ENCODE measurements around the gene ANKS1A.

GRCh38 chr6:35080821-35081425 is 191.9 kb downstream of the ANKS1A start:
- no peak for TF ChIP-seq TAF1 (IDR thresholded peaks at IDR 0.05; ENCODE audit: low read depth)
- no peak for TF ChIP-seq EP300 (IDR thresholded peaks at IDR 0.05; ENCODE audit: borderline replicate concordance)
- TF ChIP-seq NFIC (IDR thresholded peaks at IDR 0.05) = no peak
- TF ChIP-seq RAD21 (IDR thresholded peaks at IDR 0.05; ENCODE audit: low read depth) = no peak
- TF ChIP-seq TEAD4 (IDR thresholded peaks at IDR 0.05) = no peak
- TF ChIP-seq EGR1 (IDR thresholded peaks at IDR 0.05) = no peak
- no peak for TF ChIP-seq CREB1 (IDR thresholded peaks at IDR 0.05; ENCODE audit: low read depth)
- TF ChIP-seq USF1 (IDR thresholded peaks at IDR 0.05) = no peak
- TF ChIP-seq ZBTB7A (IDR thresholded peaks at IDR 0.05; ENCODE audit: low read depth) = no peak
- TF ChIP-seq CEBPB (IDR thresholded peaks at IDR 0.05) = no peak
